ENCODE results near the gene POLG. TPM values are rescaled to one million over a fixed set of nuclear protein-coding genes. Genes with fewer than 3 reads are reported as not detected.

Gene POLG
- polyA plus RNA-seq, 1 donor from 2014 or later: 47.9 TPM

DNA sequence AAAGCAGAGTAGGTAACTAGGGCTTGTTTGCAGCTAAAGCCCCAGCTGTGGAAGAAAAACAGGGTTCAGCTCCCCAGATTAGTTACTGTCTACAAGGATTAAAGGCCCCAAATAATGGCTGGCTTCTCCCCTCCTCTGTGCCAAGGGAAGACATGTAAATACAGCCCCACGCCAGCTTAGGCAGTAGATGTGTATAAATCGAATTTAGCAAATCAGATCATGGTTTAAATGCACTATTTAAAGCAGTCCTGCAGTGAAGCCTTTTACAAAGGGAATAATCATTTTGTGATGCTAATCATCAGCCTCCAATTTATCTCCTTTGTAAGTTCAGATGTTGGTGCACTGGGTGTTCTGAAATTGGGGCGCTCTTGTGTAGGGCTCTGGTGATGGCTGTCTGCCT lies 46.7 kb upstream of the POLG start:
- no peak overlapping the region for H3K4me3 ChIP-seq (ENCODE audit: low read length)
- peak overlapping the region; percentile 93 for H3K27ac ChIP-seq (ENCODE audit: low read length)

GRCh38 chr15:89379818-89380217 lies 45.2 kb upstream of the POLG start:
- Histone ChIP-seq H3K9ac (ENCODE audit: low read length) (no peak overlapping the region), H3K79me2 (replicated peaks; ENCODE audit: insufficient read depth, low read length) (peaks cover 39% of the 10 kb centered on the region), H4K20me1 (ENCODE audit: insufficient read depth) (no peaks in the 10 kb centered on the region), H2AFZ (ENCODE audit: low read depth, low read length) (no peak overlapping the region), H3K4me2 (ENCODE audit: low read length) (no peak overlapping the region), H3K27ac (ENCODE audit: low read length) (no peak overlapping the region), H3K36me3 (ENCODE audit: insufficient read depth, low read length) (no peaks in the 10 kb centered on the region), H3K9me2 (ENCODE audit: insufficient read depth, low read length) (no peaks in the 10 kb centered on the region), H3K4me3 (ENCODE audit: low read length) (no peak overlapping the region), H3K9me3 (ENCODE audit: low read length) (no peaks in the 10 kb centered on the region), H3K27me3 (ENCODE audit: insufficient read depth, low read depth, low read length) (peaks cover 37% of the 10 kb centered on the region), H3F3A (ENCODE audit: insufficient read depth, low read length, poor library complexity, severe bottlenecking) (peaks cover 3% of the 10 kb centered on the region)
- TF ChIP-seq SMC3 (conservative IDR thresholded peaks at IDR 0.05; ENCODE audit: poor library complexity) (no peak), TAF1 (IDR thresholded peaks at IDR 0.05; ENCODE audit: low read depth) (no peak), REST (IDR thresholded peaks at IDR 0.05; ENCODE audit: borderline replicate concordance) (no peak), POLR2AphosphoS5 (IDR thresholded peaks at IDR 0.05) (no peak), EP300 (conservative IDR thresholded peaks at IDR 0.05; ENCODE audit: poor library complexity, severe bottlenecking) (no peak), MXI1 (conservative IDR thresholded peaks at IDR 0.05; ENCODE audit: poor library complexity, severe bottlenecking) (no peak), EZH2 (IDR thresholded peaks at IDR 0.05; ENCODE audit: borderline replicate concordance, insufficient read depth, low read length, poor library complexity, severe bottlenecking) (no peak)
- TF ChIP-seq, protein P1, sequence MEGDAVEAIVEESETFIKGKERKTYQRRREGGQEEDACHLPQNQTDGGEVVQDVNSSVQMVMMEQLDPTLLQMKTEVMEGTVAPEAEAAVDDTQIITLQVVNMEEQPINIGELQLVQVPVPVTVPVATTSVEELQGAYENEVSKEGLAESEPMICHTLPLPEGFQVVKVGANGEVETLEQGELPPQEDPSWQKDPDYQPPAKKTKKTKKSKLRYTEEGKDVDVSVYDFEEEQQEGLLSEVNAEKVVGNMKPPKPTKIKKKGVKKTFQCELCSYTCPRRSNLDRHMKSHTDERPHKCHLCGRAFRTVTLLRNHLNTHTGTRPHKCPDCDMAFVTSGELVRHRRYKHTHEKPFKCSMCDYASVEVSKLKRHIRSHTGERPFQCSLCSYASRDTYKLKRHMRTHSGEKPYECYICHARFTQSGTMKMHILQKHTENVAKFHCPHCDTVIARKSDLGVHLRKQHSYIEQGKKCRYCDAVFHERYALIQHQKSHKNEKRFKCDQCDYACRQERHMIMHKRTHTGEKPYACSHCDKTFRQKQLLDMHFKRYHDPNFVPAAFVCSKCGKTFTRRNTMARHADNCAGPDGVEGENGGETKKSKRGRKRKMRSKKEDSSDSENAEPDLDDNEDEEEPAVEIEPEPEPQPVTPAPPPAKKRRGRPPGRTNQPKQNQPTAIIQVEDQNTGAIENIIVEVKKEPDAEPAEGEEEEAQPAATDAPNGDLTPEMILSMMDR (IDR thresholded peaks at IDR 0.05; ENCODE audit: poor library complexity, severe bottlenecking): no peak

More for the DNA sequence above, 46.7 kb upstream of the POLG start:
- H3K9ac ChIP-seq (ENCODE audit: low read length): peak overlapping the region; percentile 62
- no peaks in the 10 kb centered on the region for H4K20me1 ChIP-seq (ENCODE audit: insufficient read depth)
- H3F3A ChIP-seq (ENCODE audit: insufficient read depth, low read length, poor library complexity, severe bottlenecking): peaks cover 3% of the 10 kb centered on the region
- H3K79me2 ChIP-seq (replicated peaks; ENCODE audit: insufficient read depth, low read length): peaks cover 27% of the 10 kb centered on the region
- no peaks in the 10 kb centered on the region for H3K9me3 ChIP-seq (ENCODE audit: low read length)
- peaks cover 24% of the 10 kb centered on the region for H3K27me3 ChIP-seq (ENCODE audit: insufficient read depth, low read depth, low read length)
- H3K4me2 ChIP-seq (ENCODE audit: low read length): no peak overlapping the region
- no peaks in the 10 kb centered on the region for H3K9me2 ChIP-seq (ENCODE audit: insufficient read depth, low read length)
- no peaks in the 10 kb centered on the region for H3K36me3 ChIP-seq (ENCODE audit: insufficient read depth, low read length)
- TF ChIP-seq RAD21 (conservative IDR thresholded peaks at IDR 0.05) (no peak), EZH2 (IDR thresholded peaks at IDR 0.05; ENCODE audit: borderline replicate concordance, insufficient read depth, low read length, poor library complexity, severe bottlenecking) (no peak), POLR2AphosphoS5 (IDR thresholded peaks at IDR 0.05) (no peak), REST (IDR thresholded peaks at IDR 0.05; ENCODE audit: borderline replicate concordance) (no peak), EP300 (conservative IDR thresholded peaks at IDR 0.05; ENCODE audit: poor library complexity, severe bottlenecking) (no peak), SMC3 (conservative IDR thresholded peaks at IDR 0.05; ENCODE audit: poor library complexity) (no peak), MXI1 (conservative IDR thresholded peaks at IDR 0.05; ENCODE audit: poor library complexity, severe bottlenecking) (no peak), TAF1 (IDR thresholded peaks at IDR 0.05; ENCODE audit: low read depth) (no peak)
- TF ChIP-seq, protein P1 (IDR thresholded peaks at IDR 0.05; ENCODE audit: poor library complexity, severe bottlenecking): no peak
- H2AFZ ChIP-seq (ENCODE audit: low read depth, low read length): no peak overlapping the region

Measured in neural cell (in vitro differentiated cells).